DMS53 (cell line): ENCODE measurements around the gene CPEB2.

Source experiments
- DNase-seq: peaks from one replicate; lab custom pipeline; 2025; lab: John Stamatoyannopoulos, UW

Gene CPEB2

DNA sequence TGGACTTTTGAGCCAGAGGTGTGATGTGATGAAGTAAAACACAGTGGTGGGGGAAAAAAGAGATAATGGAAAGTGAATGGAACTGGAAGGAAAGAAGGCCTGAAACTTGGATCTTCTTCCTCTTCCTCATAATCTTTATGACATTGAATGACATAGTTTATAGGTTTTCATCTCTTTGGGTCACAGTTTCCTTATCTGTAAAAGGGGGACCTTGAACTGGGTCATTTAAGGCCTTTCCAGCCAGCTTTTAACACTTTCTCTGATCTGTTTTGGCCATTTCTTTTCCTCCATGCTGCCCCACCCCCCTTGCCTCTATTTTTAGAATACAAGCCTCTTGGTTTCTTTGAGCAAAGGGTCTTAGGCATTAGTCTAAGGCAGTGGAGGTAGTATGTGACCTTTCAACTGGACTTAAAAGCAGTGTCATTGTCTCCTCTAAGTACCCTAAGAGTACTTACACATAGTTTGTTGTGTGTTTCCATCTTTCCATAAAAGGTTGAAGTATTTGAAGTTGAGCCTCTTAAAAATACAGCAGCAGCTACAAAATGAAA is 7.8 kb downstream of the CPEB2 start:
- DNase-seq, result no peak

DNA sequence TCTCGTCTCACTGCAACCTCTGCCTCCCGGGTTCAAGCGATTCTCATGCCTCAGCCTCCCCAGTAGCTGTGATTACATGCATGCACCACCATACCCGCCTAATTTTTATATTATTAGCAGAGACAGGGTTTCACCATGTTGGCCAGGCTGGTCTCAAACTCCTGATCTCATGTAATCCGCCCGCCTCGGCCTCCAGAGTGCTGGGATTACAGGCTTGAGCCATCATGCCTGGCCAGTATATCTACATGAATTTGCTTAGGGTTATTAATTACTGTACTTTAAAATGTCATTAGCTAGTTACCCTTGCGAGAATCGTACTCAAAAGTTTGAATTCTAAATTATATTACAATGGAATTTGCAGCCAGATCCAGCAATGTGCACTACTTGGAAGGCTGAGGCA is 8.9 kb downstream of the CPEB2 start:
- no peak for DNase-seq

DNA sequence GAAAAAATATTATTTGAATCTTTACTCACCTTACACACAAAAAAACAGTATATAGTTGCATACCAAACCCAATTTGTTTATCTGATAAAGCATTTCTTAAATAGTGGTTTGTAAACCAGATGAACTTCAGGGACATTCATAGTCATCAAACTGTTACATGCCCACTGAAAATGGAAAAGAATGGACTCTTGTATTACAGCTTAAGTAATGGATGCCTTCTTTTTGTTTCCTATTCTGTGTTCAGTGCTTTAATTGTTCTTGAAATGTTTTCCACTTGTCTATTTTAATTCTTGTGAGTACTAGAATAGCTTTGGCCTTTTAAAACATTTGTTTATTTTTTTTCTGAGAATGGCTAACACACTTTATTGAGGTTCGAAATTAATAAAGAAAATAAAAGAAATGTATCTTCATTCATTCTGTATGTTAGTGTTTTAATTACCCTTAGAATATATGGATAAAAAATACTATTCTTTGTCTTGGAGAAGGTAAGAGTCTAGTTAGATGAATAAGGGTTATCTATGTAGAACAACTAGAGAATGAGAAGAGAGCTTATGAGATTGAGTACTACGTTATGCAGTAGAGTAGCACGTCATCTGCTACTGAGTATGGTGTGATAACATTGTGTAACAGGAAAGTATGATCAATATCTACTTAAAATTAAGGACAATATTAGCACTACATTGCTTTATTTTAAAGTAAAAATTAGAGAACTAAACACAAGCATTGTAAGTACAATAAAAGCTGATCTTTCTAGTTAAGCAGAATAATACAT is 9.9 kb downstream of the CPEB2 start:
- DNase-seq, result no peak

DNA sequence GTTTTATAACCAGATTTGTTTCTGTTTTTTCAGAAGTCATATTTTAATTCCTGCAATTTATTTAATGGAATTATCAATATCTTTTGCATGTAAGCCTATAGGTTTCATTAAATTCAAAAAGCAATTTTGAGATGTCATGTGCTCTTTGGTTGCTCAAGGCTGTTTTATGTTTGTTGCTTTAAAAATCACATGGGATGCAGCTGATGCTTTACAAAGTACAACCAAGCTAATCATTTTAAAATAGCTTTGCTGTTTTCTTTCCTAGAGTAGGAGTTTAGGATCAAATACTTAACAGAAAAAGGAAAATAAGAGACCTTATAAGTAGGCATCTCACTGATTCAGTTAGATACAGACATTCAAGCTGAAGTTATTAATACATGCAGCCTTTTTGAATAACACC is 11.3 kb downstream of the CPEB2 start:
- no peak for DNase-seq

DNA sequence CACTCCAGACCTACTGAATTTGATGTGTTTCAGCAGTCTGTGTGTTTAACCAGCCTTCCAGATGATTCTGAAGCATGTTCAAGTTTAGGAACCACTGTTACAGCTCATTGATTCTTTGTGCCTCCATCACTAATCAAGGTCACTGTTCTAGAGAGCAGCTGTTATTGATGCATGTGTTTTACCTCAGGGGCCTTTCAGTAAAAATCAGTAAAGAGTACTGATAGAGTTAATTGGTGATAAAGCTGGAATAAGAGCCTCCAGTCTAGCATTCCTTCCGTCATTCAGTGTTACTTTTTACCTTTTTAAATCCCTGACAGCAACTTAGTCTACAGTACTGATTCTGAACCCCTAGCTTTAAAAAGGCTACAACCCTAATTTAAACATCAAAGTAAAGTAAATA is 12.9 kb downstream of the CPEB2 start:
- no peak for DNase-seq

DNA sequence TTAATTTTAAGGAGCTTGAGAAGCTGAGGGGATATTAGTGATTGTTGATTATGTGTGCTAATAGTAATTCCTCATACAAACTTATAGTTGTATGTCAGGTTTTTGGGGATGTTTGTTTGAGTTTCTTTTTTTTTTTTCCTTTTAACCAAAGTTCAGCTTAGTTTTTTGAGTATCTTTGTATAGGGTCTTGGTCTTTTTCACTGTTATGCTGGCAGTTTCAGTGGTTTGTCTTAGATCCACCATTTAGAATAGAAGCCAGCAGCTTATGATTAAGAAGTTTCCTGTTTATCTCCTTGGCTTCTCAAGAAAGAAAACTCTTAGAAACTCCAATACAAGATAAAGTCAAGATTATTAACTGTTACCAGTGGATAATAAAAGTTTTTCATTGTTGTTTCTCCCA is 16.1 kb downstream of the CPEB2 start:
- no peak for DNase-seq

DNA sequence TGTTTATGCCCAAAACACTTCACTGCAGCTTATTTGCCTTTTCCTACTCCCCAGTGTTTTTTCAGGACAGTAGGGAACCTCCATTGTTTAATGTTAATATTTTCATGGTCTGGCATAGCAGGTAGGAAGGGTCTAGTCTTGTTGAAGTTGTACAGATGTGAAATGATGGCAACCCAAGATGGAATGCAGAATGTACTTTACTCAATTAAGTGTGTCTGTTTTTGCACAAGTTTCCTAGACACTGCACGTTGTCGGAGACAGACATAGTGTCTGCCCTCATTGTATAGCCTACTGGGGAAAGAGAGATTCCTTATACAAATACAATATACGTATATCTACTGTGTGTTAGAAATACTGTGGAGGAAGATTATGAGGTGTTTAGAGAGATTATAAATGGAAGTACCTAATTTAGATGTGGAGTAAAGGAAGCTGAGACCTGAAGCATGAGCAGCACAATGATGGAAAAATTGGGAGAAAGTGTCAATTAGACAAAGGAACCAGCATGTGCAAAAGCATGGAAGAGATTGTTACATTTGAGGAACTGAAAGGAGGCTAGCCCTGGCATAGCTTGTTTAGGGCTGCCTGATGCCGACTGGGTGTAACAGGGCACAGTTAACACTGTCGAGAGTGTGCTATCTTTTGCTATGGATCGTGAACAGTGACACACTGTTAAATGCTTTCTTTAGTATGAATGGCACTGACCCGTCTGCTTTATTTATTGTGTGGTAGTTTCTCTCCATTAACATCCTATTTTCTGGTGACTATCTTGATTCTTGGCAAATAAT is 18.4 kb downstream of the CPEB2 start:
- DNase-seq, result no peak

DNA sequence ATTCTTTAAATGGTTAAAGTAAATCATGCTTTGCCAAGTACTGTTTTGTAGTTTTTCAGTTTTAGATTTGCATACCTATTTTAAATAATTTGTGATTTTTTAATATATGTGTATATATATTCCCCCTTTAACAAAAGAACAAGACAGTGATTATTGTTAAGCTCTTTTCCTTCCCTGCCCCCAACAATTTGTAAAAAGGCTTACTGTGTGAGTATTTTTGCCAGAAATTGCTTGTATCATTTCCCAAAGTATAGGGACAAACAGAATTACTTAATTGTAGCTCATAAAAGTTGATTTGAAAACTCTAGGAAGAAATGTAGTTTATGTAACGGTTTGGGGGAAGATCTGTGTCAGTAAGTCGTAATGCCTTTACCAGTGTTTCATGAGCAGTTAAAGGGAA is 19.0 kb downstream of the CPEB2 start:
- DNase-seq, result no peak

DNA sequence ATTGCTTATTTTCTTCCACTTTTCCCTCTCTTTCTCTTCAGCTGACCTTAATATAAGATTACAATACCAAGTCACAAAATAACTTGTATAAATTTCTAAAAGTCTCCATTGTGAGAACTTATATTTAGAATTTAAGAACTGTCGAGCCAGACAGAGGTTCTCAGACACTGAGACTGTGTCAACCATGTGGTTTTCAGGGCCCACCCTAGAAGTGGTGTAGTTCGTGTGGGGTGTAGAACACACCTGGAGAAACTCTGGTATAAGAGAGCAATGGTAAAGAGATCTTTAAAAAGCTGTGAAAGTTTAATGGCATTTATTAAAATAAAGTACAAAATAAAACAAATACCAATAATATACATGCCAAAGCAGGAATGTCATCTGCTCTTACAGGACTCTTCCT is 19.7 kb downstream of the CPEB2 start:
- DNase-seq, result no peak

DNA sequence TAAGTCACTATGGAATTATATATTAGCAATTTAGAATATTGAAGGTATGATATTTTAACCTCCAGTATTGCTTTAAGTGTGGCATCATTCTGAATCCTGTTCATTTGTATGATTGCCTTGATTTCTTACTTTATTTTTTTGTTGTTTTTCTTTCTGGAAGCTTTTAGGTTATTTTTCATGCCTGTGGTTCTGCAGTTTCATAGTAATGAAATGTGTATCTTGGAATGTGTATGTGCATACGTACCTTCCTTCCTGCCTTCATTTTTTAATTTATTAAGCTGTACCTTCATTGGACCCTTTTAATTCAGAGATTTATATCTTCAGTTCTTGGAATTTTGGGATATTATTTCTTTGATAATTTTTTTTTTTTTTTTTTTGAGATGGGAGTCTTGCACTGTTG is 22.1 kb downstream of the CPEB2 start:
- DNase-seq, result no peak

DNA sequence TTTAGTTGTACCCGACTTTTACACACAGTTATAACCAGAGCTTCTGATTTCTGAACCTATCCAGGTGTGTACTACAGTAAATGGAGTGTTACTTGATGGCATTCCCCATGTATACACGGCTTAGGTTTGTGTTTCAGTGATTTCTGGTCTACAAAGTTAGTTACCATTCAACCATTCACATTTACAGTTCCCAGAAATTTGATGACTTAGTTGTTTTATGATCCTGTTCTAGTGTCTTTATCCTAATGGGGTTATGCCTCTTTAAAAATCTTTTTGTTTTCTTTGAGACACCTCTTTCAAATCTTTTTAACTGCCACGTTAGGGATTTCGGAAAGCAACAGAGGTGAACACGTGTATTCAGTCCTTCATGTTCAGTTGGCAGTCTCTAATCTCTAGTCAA is 23.4 kb downstream of the CPEB2 start:
- DNase-seq, result no peak

DNA sequence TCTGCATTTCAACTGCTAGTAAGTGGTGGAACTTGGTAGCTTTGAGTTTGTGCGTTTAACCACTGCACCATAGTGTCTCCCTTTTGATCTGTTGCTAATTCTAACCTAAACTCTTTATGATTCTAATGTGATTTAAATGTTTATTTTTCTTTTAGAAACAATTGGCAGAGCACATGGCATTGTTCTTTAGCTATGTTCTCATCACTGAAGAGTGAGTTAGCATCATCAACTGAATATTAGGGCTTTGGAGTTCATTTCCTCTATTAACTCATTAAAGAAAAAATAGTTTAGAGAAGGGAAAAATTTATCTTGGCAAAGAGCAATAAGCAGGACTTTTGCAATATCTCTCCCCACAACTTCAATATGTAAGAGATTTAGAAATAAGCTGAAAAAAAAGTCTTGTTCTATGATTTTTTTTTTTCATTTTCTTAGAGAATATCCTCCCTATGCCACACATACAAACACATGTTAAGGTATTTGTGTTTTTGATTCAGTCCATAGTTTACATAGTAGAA is 25.7 kb downstream of the CPEB2 start:
- DNase-seq, result no peak

DNA sequence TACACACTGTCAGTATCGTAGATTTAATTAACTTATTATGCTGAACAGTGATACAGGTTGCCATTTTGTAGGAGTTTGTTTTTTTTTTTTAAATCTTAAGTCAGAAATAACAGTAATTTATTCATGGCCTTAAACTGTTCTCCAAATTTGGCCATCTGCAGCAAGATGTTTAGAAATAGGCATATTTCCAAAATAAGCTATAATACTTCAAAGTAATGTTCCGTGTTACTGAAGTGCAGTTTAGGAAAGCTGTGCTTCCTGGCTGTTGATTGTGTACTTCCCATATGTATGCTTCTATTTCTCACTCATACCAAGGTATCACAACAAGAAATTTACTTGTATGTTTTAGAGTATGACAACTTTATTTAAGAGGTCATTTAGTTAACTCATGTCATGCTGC is 28.9 kb downstream of the CPEB2 start:
- DNase-seq, result no peak

DNA sequence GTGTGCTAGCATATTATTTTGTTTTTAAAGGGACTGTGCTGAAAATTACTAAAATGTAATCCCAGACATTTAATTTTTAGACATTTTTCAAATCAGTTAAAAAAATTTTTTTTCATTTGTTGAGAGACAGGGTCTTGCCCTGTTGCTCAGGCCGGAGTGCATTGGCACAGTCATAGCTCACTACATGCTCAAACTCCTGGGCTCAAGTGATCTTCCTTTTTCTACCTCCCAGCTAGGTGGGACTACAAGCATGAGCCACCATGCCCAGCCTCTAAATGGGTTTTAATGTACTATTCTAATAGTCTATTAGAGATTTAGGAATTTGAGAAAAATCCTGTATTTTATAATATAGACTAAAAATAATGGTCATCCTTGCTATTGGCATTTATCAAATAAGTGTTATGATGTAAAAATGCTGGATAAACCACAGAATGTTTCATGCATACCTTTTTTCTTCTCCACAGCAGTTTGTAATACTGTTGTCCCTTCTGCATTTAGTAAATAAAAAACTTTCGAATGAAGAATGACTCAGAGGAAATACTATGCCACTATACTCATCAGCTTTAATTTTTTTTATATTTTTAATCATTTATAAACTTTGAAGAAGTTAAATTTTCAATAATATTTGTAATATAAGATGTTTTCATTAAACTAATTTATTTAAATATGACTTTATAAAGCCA is 29.9 kb downstream of the CPEB2 start:
- DNase-seq, result no peak

DNA sequence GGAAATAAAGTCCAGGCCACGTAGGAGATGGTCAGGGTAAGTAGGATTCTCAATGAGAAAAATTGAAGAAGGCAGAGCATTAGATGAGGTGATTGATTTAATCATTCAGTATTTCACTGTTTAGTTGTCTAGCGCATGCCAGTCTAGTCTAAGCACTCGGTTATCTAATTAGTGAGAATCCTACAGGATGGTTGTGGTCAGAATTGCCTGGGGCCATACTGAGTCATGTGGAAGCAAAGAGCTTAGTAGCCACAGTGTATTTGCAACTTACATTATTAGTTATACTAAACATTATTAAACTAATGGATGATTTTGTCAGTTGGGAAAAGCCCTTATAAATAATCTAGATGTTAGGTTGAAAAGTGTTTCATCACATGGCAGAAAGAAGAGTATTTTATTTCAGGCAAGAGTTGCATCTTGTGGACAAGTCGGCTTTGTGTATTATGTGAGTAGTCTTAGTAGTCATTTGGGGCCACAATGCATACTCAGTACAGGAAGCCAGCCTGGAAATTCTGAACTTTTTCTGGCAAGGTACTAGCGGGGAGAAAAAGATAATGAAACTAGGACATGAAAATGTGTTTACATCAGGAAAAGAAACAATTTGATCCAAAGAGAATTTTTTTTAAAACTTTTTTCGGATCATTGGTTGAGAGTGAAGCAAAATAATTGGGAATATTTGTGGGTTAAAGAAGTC is 31.9 kb downstream of the CPEB2 start:
- no peak for DNase-seq

DNA sequence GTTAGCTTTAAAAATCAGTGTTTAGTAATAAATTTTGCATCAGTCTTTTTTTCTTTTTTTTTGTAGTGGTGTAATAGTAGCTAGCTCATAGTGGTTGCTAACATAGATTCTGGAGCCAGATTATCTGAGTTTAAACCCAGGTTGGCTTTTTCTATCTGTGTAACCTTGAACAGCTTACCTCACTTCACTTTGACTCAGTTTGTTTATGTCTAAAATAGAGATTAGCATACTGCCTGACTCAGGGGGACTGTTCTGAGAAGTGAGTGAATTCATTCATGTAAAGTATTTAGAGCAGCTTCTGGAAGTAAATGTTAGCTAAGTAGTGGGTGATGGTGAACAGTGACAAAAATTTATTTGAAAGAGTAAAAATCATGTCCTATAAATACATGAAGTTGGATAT is 32.9 kb downstream of the CPEB2 start:
- DNase-seq, result no peak

DNA sequence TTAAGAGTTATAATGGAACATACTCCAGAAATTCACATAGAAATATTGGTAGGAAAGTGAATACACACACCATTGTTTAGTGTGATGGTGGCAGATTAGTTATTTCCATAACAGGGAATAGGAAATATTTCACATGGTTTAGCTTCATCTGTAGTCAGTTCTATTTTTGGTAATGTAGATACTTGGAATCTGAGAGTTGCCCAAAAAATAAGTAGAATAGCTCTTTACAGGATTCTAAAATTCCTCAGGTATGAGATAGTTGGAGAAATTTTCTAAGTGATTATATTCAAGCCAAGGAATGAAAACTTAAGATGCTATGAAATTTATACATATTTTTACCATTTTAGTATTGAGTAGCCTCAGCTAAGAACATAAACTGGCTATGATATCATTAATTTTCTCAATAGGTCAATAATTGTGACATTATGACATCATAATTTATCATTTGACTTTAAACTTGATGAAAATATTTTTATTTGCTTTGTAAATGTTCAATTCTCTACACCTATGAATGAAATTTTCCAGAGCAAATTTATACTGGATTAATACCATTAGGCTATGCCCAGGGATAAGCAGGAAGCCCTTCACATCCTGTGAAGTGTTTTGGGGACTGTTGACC is 35.8 kb downstream of the CPEB2 start:
- no peak for DNase-seq

DNA sequence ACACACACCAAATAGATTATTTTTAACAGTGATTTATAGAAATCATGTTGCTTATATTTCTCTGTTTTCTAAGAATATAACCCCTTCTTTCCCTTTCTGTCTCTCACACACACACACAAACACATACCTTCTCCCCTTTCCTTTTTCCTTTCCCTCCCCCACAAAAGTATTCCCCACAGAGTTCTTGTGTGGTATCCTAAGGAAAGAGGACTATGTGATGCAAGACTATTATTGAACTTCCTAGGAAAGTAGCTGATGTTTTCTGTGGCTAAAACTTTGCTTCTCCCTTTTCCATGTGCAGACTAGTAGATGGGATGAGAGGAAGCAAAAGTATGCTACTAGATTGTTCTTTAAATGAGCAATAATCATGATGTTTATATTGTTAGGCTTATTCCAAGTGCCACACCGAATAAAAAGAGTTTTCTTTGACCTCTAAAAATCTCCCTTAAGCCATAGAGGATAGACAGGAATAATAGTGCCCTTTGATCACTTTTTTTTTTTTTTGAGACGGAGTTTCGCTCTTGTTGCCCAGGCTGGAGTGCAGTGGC is 38.7 kb downstream of the CPEB2 start:
- no peak for DNase-seq

DNA sequence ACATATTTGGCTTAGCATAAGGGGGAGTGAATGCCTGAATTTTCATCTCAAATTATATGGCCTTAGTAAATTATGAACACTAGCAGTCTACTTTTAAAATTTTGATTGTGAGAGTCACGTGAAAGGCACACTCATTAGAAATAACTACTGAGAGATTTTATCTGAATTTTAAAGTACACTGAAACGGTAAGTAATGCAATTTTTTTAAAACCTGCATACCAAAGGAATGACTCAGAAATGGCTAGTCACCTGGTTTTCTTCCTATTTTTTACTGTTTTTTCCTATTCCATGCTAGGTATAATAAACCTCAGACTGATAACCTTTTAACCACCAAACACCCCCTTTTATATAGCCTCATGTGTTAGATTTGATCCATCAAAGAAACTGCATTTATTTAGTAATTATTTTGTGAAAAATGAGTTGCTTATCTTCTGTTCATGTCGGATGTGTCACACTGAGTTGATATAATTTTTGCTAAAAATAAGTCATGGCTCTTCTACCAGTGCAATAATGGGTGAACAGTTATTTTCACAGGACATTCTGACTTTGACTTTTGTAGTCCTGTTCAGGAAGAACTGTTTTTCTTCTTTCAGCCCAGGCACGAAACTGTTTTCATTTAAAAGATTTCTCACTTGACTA is 40.4 kb downstream of the CPEB2 start:
- DNase-seq, result no peak

DNA sequence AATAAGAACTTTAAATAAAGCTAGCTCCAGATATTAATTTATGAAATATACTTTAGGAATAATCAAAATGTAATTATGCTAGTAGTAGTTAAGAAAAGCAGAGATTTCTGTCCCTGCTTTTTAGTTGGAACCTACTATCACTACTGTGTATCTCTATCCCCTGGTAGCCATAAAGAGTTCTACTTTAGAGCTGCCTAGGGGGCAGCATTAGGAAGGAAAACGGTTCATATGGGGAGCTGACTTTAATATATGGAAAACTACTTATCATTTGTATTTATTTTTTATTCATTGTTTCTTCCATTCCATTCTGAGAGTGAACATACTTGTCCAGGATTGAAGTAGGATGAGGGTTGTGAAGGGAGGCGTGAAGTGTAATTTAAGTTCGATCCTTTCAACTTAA is 40.9 kb downstream of the CPEB2 start:
- peak; percentile 51 for DNase-seq

DNA sequence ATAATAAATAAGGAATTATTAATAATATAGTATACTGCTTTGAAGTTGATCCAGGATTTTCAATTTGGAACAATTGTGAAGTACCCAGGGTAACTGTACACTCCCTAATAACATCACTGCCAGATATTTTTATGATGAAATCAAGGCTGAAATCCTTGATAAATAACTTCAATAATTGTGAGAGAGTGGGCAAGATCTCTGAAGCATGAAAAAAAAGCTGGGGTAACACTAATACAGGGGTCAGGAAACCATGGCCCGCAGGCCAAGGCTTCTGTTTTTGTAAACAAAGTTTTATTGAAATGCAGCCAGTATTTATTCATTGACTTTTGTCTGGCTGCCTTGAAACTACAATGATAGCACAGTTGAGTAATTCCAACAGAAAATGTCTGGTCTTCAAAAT is 41.6 kb downstream of the CPEB2 start:
- DNase-seq, result no peak
